ENCODE measurements around the gene NLGN1. TPM values are rescaled to one million over a fixed set of nuclear protein-coding genes. Genes with fewer than 3 reads are reported as not detected.

The NLGN1 gene
- total RNA-seq, 1 experiment from 2014 or later, result 5.2 TPM

DNA sequence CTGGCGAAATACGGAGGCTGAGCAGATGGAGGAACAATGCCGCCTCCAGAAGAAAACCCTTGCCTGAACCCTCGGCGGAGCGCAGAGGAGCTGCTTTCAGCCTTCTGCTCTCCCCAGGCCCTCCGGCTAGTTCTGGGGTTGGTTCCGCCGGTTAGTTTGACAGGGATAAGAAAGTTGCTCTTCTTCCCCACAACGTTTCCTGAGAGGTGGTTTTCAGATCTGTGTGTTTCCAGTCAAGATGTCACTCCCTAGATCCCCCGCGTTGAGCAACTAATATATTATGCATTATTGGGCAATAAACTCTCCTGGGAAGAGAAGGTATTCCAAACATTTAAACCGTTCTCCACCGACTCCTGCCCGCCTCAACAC is 551 bp downstream of the NLGN1 start:
- Histone ChIP-seq H3K18ac (ENCODE audit: insufficient read length, low read depth, low read length) (no peak overlapping the region), H4K5ac (ENCODE audit: insufficient read length, low read depth, low read length) (no peak overlapping the region), H3K27ac (ENCODE audit: insufficient read length, low read depth, low read length) (no peak overlapping the region), H2BK15ac (ENCODE audit: low read depth, low read length) (no peak overlapping the region), H3K14ac (ENCODE audit: insufficient read depth, low read length) (peak overlapping the region; percentile 66; the same call in 1 of the 2 replicates), H3K27me3 (ENCODE audit: insufficient read depth, low read length) (no peaks in the 10 kb centered on the region), H2BK120ac (ENCODE audit: low read depth, low read length, poor library complexity, severe bottlenecking) (no peak overlapping the region), H4K91ac (ENCODE audit: insufficient read length, low read depth, low read length) (no peak overlapping the region), H2BK5ac (ENCODE audit: insufficient read length, low read length) (no peak overlapping the region), H2AK5ac (ENCODE audit: insufficient read length, low read length) (no peak overlapping the region), H4K8ac (replicated peaks; ENCODE audit: insufficient read length, low read depth, low read length) (no peak overlapping the region), H4K20me1 (ENCODE audit: control insufficient read depth, insufficient read depth, insufficient read length) (no peaks in the 10 kb centered on the region), H3K23me2 (ENCODE audit: insufficient read length, low read depth, low read length, poor library complexity, severe bottlenecking) (peaks cover 21% of the 10 kb centered on the region), H3K23ac (ENCODE audit: insufficient read length, low read depth, low read length) (no peak overlapping the region), H3K4ac (ENCODE audit: low read depth, low read length) (no peak overlapping the region), H2BK20ac (ENCODE audit: low read depth, low read length, poor library complexity, severe bottlenecking) (no peak overlapping the region), H3K9ac (ENCODE audit: extremely low read depth, insufficient read length, low read length) (peak overlapping the region; percentile 56), H3K4me1 (ENCODE audit: insufficient read depth, low read length) (no peaks in the 10 kb centered on the region), H2AFZ (ENCODE audit: low read length) (no peak overlapping the region), H3K9me3 (ENCODE audit: control insufficient read depth, low read depth, low read length) (no peaks in the 10 kb centered on the region), H3T11ph (ENCODE audit: low read length) (no peak overlapping the region), H3K79me1 (ENCODE audit: insufficient read depth, low read depth, low read length, poor library complexity, severe bottlenecking) (no peaks in the 10 kb centered on the region), H3K56ac (ENCODE audit: insufficient read length, low read depth, low read length) (no peak overlapping the region), H2BK12ac (ENCODE audit: insufficient read length, low read depth, low read length) (no peak overlapping the region), H3K79me2 (ENCODE audit: insufficient read depth, low read length) (peaks cover 3% of the 10 kb centered on the region; the same call in 1 of the 2 replicates), H3K4me2 (ENCODE audit: insufficient read depth, insufficient read length, low read length) (peak overlapping the region; percentile 88)
- peaks cover 32% of the 10 kb centered on the region for H3K27me3 Mint-ChIP-seq (ENCODE audit: low read depth)
- TF ChIP-seq, protein P1, sequence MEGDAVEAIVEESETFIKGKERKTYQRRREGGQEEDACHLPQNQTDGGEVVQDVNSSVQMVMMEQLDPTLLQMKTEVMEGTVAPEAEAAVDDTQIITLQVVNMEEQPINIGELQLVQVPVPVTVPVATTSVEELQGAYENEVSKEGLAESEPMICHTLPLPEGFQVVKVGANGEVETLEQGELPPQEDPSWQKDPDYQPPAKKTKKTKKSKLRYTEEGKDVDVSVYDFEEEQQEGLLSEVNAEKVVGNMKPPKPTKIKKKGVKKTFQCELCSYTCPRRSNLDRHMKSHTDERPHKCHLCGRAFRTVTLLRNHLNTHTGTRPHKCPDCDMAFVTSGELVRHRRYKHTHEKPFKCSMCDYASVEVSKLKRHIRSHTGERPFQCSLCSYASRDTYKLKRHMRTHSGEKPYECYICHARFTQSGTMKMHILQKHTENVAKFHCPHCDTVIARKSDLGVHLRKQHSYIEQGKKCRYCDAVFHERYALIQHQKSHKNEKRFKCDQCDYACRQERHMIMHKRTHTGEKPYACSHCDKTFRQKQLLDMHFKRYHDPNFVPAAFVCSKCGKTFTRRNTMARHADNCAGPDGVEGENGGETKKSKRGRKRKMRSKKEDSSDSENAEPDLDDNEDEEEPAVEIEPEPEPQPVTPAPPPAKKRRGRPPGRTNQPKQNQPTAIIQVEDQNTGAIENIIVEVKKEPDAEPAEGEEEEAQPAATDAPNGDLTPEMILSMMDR (conservative IDR thresholded peaks at IDR 0.05), result no peak
- no peaks in the 10 kb centered on the region for H3K36me3 Mint-ChIP-seq (ENCODE audit: insufficient read depth in 1 of 3, low read depth in 3 of 3)
- peak overlapping the region; percentile 90 to 99 for H3K4me3 Mint-ChIP-seq
- WGBS (ENCODE audit: extremely low coverage, insufficient read length, low lambda C conversion rate), result no CpG with 5 or more reads among the region's 15 CpGs
- H3K9me3 Mint-ChIP-seq, result no peaks in the 10 kb centered on the region
- H3K27ac Mint-ChIP-seq, result peak overlapping the region in 2 of 3 experiments; percentile 12 to 31; a peak in 1 of 7 replicates
- H3K4me1 Mint-ChIP-seq, result peaks cover 25 to 31% of the 10 kb centered on the region in 2 experiments
- DNase-seq, result no peak

All from H9 (cell line).